ENCODE results near the gene SPEN.

- TF ChIP-seq CTCF (IDR thresholded peaks at IDR 0.05) (no peak), POLR2AphosphoS5 (IDR thresholded peaks at IDR 0.05; ENCODE audit: low read depth, low read length) (no peak), REST (IDR thresholded peaks at IDR 0.05; ENCODE audit: insufficient read depth in 1 of 2, low read depth in 2 of 2, low read length in 1 of 2) (no peak), SIN3A (IDR thresholded peaks at IDR 0.05; ENCODE audit: borderline replicate concordance, insufficient read depth, low read depth, low read length) (no peak), TCF7L2 (IDR thresholded peaks at IDR 0.05; ENCODE audit: low read depth, low read length) (no peak)
These were observed 119.4 kb downstream of the SPEN start for GRCh38 chr1:15966956-15967344.

Measured in Panc1 (cell line).